Suprapubic skin (tissue), 4 donors: ENCODE results near the gene DIAPH1.

Experiments used
- CTCF ChIP-seq, 2 donors: fragments of 200-600 bp in 1 of 2; fragments of 450-650 bp in 1 of 2; sonication (generic) in 1 of 2; IDR thresholded peaks; one replicate each; pipeline ENCODE4 v1.5.1; 2016 to 2019; ENCODE audit warnings: antibody characterized with exemption in 2 of 2, mild to moderate bottlenecking in 1 of 2, moderate library complexity in 1 of 2
- EP300 ChIP-seq: sonication (generic); formaldehyde crosslinking; IDR thresholded peaks from one replicate; pipeline ENCODE4 v1.6.1; 2017; ENCODE audit warnings: antibody characterized with exemption
- POLR2A ChIP-seq, 2 donors: fragments of 450-650 bp; IDR thresholded peaks; one replicate each; pipeline ENCODE4 v1.6.1; 2017; ENCODE audit warnings: antibody characterized with exemption in 2 of 2, mild to moderate bottlenecking in 2 of 2, moderate library complexity in 2 of 2
- POLR2AphosphoS5 ChIP-seq, 3 donors: sonication (generic); formaldehyde crosslinking; IDR thresholded peaks; one replicate each; pipeline ENCODE4 v1.6.1; 2017; ENCODE audit warnings: antibody characterized with exemption in 3 of 3

- TF ChIP-seq CTCF (IDR thresholded peaks at IDR 0.05) (no peak), EP300 (no peak), POLR2A (IDR thresholded peaks at IDR 0.05) (no peak), POLR2AphosphoS5 (IDR thresholded peaks at IDR 0.05) (no peak)
Measured at GRCh38 chr5:141613344-141613743, 5.5 kb downstream of the DIAPH1 start.
